Activated CD4-positive, CD25-positive, alpha-beta regulatory T cell treated with anti-CD3 and anti-CD28 coated beads, Interleukin-2, amount 50 U/mL, for 24 hours (primary cell): Measurements from ENCODE around the gene TIPIN.

Experiments used
- ATAC-seq, 2 donors: fragments of 150-1000 bp; cut with Tn5 transposase; one replicate each; pipeline ENCODE4 v1.10.0; 2021; ENCODE audit warnings: mild to moderate bottlenecking in 1 of 2, moderate library complexity in 1 of 2

Gene TIPIN

DNA sequence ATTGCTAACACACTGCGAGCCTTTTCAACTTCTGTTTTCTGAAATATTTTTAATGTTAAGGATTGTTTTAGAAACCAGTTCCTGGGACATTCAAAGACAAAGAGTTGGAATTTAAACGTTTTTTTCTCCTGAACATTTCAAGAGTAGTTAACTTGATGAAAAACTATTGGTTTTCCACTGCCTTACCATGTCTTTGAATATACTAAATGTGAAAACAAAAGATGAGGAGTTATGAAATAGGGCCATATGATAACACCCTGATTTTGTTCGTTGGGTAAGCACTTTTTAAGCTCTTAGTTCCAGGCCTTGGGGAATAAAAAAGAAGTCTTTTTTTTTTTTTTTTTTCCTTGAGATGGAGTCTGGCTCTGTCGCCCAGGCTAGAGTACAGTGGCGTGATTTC, 60.3 kb downstream of the TIPIN start:
- no peak for ATAC-seq

- ATAC-seq = no peak
These were observed 61.6 kb downstream of the TIPIN start for GRCh38 chr15:66294932-66295235.

DNA sequence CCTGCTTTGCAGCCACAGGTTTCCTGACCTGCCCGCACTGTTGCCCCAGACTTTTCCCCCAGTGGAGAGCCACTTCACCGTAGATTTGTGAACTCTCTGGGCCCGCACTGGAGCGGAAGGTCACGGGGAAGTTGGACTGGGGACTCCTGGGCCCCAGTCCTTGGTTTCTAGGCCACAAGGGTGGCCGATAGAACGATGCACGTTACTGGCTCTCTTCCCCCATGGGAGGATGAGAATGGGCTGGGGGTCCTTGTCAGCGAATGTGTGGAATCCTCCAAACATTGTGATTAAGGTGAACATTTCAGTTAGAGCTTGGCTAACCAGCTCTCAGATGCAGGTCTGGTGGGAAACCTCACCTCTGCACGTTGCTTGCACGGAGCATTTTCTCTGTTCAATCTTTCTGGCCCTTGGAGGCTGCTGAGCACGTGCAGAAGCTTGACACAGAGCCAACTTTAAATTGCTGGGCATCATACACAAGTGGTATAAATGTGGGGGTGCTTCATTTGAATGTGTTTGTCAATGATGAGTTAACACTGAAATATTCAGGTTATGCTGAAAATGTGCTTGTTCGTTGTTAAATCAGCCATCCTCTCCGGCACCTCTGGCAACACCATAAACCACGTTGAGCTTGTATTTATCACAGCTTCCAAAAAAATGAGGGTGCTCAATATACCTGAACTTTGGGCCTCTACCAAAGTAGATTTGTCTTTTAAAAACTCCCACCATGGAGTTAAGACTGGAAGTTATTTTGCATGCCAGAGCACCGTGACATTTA, 62.1 kb downstream of the TIPIN start:
- ATAC-seq = peak; percentile 3 to 12

DNA sequence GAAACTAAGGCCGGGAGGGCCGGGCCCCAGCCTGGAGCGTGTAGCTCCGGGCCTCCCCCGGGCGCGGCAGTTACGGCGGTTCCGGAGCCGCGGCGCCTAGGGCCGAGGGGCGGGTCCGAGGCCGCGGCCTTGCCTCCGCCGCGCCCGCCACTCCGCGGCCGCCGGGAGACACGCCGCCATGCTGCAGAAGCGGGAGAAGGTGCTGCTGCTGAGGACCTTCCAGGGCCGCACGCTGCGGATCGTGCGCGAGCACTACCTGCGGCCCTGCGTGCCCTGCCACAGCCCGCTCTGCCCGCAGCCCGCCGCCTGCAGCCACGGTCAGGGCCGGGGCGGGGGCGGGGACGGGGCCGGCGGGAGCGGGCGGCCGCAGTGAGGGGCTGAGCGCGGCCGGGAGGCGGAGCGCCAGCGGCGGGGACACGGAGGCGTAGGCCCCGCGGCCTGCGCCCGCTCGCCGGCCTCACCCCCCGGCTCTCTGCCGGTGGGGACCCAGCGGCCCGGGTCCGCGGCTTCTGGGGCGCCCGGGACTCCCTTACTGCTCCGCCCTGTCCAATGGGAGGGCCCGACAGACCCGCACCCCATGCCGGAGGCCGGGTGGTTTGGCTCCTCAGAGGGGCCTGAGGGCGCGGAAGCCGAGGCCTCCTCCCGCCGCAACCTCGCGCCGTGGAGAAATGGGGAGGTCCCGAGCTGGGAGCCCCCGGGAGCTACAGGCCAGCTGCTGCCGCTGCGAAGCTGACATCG, 62.9 kb downstream of the TIPIN start, which contains the start of gene DIS3L:
Gene DIS3L (plus strand): TSS at position 150 of the 738 bp plus-strand sequence. CDS start 29 bp downstream, at position 179.
- ATAC-seq = peak; percentile 84

DNA sequence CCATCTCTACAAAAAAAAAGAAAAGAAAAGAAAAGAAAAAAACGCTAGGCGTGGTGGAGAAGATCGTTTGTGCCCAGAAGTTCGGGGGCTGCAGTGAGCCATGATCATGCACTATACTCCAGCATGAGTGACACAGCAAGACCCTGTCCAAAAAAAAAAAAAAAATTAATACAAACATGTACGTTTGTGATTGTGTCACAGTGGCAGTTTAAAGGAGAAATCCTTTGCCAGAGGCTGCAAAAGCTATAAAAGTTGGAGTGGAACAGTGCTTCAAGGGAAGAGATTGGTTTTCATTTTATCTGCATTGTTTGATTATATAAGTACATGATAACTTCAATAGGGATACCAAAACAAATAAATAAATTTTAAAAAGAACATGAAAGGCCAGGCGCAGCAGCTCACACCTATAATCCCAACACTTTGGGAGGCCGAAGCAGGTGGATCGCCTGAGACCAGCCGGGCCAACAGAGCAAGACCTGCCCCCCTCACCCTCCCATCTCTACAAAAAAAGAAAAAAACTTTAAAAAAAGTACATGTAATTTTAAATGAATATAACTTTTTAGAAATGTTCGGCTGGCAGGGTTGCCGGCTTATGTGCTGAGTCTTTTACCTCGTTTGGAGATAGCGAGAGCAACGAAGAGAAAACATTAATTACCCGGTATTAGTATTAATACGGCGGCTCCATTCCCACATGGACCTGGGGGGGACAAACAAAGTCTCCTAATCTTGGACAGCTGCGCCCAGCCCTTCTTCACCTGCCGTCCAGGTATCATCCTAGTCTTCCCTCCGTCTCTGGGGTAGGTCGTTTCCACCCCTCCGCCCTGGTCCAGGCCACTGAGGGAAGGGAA, 63.7 kb downstream of the TIPIN start:
- no peak for ATAC-seq

DNA sequence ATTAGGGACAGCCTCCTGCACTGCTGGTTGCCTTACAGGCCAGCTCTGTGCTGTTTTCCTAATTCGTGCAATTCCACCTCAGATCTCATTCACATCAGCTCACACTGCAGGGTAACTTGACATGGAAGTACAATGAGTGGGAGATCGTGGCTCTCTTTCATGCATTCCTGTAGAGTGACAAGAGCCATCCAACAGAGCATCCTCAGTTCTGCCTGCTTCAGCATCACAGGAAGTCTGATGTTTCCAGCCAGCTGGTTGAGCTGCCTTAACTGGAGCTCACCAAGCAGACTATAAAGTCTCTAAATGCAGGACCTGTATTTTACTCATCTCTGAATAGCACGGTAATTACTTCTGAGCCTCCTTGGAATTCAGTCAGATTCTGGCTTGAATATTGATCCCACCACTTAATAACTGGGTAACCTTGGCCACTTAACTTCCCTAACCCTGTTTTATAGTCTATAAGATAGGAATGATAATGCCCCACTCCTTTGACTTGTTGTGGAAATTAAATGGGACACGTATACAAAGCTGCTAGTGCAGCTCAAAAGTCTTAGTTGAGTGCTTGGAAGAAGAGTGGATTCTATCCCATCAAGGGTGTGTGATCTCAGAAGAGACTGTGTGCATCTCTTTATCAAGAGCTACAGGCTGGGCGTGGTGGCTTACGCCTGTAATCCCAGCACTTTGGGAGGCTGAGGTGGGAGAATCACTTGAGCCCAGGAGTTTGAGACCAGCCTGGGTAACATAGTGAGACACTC, 64.5 kb downstream of the TIPIN start:
- no peak for ATAC-seq

- no peak for ATAC-seq
These were observed 66.0 kb downstream of the TIPIN start for GRCh38 chr15:66290518-66290917.

- no peak for ATAC-seq
These were observed 66.5 kb downstream of the TIPIN start for GRCh38 chr15:66290007-66290406.

DNA sequence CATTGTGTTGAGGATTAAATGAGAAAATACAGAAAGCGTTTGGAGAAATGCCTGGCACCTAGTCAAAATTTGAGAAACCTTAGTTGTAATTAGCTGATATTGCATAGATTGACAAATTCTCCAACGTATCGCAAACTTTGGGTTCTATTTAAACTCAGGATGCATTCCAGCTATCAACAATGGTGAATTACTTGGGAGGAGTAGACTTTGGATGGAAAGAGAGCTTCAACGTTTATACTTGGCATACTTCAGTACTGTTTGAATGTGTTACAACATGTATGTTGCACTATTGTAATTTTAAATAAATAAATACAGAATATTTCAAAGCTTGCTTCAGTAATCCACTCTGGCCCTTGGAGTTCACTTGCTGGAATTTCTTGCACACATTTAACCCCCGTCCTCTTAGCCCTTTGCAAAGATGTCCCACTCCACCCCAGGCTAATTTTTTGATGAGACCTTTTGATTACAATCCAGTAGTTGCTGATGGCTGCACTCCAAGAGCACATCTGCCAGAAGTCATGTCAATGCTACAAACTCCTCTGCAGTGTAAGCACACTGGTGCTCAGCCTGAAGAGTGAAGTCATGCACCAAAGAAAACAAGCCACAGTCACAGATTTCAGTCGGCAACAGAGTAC, 67.8 kb downstream of the TIPIN start:
- no peak for ATAC-seq

DNA sequence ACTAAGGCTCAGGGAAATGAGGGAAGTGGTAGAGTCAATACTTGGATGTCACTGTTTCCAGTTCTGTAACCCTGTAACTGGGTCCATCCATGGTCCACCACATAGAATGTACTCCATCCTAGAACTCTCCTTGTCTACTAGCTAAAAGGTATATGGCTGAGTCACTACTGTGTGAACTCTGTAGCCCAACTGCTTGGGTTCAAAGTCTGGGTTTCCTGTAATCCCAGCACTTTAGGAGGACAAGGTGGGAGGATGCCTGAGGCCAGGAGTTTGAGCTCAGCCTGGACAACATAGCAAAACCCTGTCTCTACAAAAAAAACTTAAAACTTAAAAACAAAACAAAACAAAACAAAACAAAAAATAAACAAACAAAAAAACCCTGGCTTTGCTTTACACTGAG, 68.4 kb downstream of the TIPIN start:
- ATAC-seq = no peak

DNA sequence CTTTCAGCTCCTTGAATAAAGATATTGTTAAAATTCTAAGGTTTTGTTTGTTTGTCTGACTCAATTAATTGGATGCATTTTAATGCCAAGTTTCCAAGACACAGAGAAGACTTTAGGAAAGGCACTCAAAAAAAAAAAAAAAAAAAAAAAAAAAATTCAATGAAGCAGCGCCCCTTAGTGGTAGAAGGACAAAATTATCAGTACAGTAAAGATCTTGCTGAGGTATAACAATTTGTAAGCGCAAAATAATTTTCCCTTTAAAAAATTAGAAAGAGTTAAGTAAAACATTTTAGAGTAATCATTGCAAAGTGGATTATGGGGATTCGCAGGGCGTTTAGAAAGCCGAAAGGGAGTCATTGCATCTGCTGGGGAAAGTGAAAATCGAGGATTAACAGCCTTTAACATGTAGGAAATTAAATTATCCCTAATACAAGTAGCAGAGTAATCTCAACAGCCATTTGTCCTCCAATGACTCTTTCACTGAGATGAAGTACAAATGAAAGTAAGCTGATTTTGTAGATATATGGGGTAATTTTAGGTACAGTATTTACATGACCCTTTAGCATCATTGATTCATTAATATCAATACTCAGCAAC, 68.9 kb downstream of the TIPIN start:
- ATAC-seq = no peak
